Measurements from ENCODE around the gene ACOT12. TPM values are rescaled to one million over a fixed set of nuclear protein-coding genes. Genes with fewer than 3 reads are reported as not detected.

Gene ACOT12
- polyA plus RNA-seq: not detected

- Mint-ChIP-seq H3K27me3 (ENCODE audit: low read depth in 3 of 3) (peaks cover 9 to 37% (median 14%) of the 10 kb centered on the region in 3 donors), H3K4me3 (no peak within 1 kb of the TSS)
These were observed at the start of gene ACOT12 for GRCh38 chr5:81393783-81394718. TSS of gene ACOT12 (minus strand) at chr5:81394134. CDS start at chr5:81394114, 20 bp downstream.

DNA sequence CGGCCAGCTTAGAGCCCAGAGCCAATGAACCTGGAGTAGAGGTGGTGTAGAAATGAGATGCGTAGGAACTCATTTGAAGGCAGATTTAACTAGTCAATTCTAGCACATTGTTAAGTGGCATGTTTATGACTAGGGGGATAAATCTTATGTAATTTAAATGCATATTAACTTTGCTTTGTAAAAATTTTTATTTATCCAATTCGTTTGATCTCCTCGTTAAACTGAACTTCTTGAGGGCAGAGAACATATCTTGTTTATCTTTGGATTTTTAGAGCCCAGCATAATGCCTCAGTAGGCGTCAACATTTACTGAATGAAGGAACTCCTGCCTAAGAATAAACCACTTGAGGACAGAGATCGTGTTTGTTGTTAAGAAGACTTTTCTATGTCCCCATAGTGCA is 41.1 kb upstream of the ACOT12 start:
- Mint-ChIP-seq H3K9me3 (no peaks in the 10 kb centered on the region), H3K27me3 (ENCODE audit: low read depth in 3 of 3) (peaks cover 0 to 1% (median 0%) of the 10 kb centered on the region in 3 donors), H3K27ac (no peak overlapping the region), H3K4me3 (no peak overlapping the region), H3K36me3 (peaks cover 0 to 6% (median 0%) of the 10 kb centered on the region in 3 donors), H3K4me1 (no peaks in the 10 kb centered on the region)
- no peak for DNase-seq

More at GRCh38 chr5:81393783-81394718, at the start of gene ACOT12:
- no peaks in the 10 kb centered on the region for H3K36me3 Mint-ChIP-seq
- peaks cover 0 to 4% of the 10 kb centered on the region in 2 donors for H3K4me1 Mint-ChIP-seq
- H3K9me3 Mint-ChIP-seq: peaks cover 0 to 6% (median 0%) of the 10 kb centered on the region in 6 donors
- no peak for DNase-seq
- H3K27ac Mint-ChIP-seq: no peak within 1 kb of the TSS

DNA sequence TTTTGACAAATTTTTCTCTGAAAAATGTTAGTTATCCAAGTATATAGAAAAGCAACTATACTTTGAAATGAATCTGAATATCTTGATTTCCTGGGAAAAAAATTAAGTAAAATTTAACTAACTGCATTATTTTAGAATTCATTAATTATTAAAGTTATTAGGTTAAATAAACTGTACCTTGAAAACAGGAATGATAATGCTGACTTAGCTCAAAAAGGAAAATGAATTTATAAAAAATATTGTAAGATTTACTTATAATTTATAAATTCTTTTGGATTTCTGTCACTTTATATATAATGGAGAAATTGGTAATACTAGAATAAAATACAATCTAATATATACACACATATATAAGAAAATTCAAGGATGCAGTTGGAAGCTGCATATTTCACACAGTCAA is 36.1 kb upstream of the ACOT12 start:
- Mint-ChIP-seq H3K4me1 (peaks cover 2 to 5% of the 10 kb centered on the region in 2 donors), H3K27me3 (ENCODE audit: low read depth in 3 of 3) (peaks cover 0 to 3% (median 0%) of the 10 kb centered on the region in 3 donors), H3K36me3 (peaks cover 0 to 6% (median 0%) of the 10 kb centered on the region in 3 donors), H3K27ac (no peak overlapping the region), H3K4me3 (no peak overlapping the region), H3K9me3 (no peaks in the 10 kb centered on the region)
- DNase-seq: no peak

DNA sequence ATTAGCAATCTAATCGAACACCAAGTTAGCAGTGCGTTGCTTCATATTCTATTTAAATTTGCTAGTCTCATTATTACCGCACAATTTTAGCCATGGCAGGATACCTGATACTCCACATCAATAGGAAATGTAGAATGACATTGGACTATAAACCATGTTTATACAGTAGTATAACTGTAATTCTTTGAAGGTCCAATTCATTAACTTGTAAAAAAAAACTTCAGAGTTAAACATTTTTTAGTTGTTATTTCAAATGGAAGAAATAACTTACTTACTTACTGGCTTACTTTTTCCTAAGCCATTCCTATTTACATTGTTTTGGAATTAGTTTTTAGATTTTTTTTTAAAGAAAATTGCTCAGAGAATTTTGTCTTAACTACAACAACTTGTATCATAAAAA is 35.4 kb upstream of the ACOT12 start:
- Mint-ChIP-seq H3K4me1 (peaks cover 2 to 5% of the 10 kb centered on the region in 2 donors), H3K27ac (no peak overlapping the region), H3K9me3 (no peaks in the 10 kb centered on the region), H3K36me3 (peaks cover 0 to 6% (median 0%) of the 10 kb centered on the region in 3 donors), H3K27me3 (ENCODE audit: low read depth in 3 of 3) (peaks cover 0 to 1% (median 0%) of the 10 kb centered on the region in 3 donors), H3K4me3 (no peak overlapping the region)
- no peak for DNase-seq

DNA sequence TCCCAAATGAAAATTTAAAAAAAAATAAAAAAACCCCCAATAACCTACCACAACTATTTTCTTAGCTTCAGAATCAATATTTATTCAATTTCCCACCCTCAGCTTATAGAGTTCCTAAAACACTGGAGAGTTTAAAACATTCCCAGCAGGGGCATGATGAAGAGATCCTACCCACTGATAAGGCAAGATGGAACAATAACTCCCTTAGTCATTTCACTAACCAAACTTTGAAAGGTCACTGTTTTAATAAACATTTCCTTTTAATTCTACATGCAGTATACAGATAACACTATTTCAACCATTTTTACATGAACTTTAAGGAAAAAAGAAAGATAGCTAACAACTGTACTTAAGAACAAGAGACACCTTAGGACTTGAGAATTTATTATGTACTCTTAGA is 34.9 kb upstream of the ACOT12 start:
- Mint-ChIP-seq H3K4me1 (peaks cover 2 to 5% of the 10 kb centered on the region in 2 donors), H3K27me3 (ENCODE audit: low read depth in 3 of 3) (peaks cover 0 to 1% (median 0%) of the 10 kb centered on the region in 3 donors), H3K4me3 (no peak overlapping the region), H3K9me3 (no peaks in the 10 kb centered on the region), H3K27ac (no peak overlapping the region), H3K36me3 (peaks cover 0 to 6% (median 0%) of the 10 kb centered on the region in 3 donors)
- no peak for DNase-seq

DNA sequence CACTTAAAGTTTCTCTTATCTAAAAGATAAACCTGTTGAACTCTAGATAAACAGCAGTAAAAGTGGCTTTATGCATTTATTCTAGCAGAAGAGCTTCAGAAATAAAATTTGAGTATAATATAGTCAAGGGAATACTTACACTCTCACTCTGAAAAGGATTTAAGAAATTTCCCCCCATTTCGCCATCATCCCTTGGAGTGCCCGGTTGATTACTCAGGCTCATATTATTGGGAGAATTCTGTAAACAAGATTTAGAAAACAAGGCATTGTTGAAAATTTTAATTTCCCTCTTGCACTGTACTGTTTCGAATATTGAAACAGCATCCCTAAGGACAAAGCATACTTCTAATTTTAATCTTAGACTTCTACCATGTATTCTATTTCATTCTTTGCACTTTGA is 34.5 kb upstream of the ACOT12 start:
- no peak for DNase-seq
- peaks cover 0 to 6% (median 0%) of the 10 kb centered on the region in 3 donors for H3K36me3 Mint-ChIP-seq
- H3K9me3 Mint-ChIP-seq: no peaks in the 10 kb centered on the region
- H3K27me3 Mint-ChIP-seq (ENCODE audit: low read depth in 3 of 3): peaks cover 0 to 1% (median 0%) of the 10 kb centered on the region in 3 donors
- no peak overlapping the region for H3K4me3 Mint-ChIP-seq
- no peak overlapping the region for H3K27ac Mint-ChIP-seq
- peaks cover 2 to 5% of the 10 kb centered on the region in 2 donors for H3K4me1 Mint-ChIP-seq

DNA sequence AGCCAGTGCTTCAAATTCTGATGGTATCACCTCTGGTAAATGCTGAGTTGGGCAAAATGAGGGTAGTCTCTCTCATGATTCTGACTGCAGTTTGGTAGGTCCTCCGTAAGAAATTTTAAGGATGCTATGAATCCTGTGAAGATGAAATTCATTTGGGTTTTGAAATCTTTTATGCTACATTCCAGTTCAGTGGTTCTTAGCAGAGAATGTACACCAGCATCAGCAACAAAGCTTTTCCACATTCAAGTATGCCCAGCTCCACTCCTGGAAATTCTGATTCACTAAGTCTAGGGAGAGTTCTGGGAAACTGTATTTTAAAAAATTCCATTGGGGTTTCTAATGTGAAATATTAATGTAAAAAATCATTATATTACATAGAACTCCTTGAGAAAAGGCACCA is 33.6 kb upstream of the ACOT12 start:
- no peaks in the 10 kb centered on the region for H3K9me3 Mint-ChIP-seq
- no peak for DNase-seq
- H3K36me3 Mint-ChIP-seq: peaks cover 0 to 6% (median 0%) of the 10 kb centered on the region in 3 donors
- H3K27me3 Mint-ChIP-seq (ENCODE audit: low read depth in 3 of 3): peaks cover 0 to 1% (median 0%) of the 10 kb centered on the region in 3 donors
- no peak overlapping the region for H3K4me3 Mint-ChIP-seq
- no peak overlapping the region for H3K27ac Mint-ChIP-seq
- peaks cover 2 to 5% of the 10 kb centered on the region in 2 donors for H3K4me1 Mint-ChIP-seq

DNA sequence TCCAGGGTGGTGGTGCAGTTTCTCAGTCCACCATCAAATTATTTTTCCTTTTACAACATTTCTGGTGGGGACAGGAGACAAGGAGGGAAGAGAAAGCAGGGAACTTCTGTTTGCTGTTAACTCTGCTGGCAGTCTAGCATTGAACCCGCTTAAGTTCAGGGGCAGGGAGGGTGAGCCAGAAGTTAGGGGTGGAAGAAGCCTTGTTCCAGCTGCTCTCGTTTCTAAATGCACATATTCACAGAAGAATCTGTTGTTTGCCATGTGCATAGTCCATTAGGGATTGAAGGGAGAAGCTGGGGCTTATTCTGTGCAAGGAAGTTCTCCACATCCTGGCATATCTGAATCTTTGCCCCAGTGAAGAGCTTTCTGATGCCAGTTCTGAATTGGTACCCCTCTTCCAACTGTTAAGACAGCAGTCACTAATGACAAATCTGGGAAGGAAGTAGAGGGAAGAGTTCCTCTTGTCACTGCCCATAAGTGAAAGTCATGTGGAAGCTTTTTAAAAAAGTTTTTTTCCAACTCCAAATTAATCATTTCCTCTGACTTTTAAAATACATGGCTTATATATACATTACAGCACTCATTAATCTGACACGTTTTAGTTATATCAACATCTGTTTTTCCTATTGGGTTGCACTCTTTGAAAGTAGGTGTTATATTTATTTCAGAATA is 32.6 kb upstream of the ACOT12 start:
- peaks cover 0 to 1% (median 0%) of the 10 kb centered on the region in 3 donors for H3K27me3 Mint-ChIP-seq (ENCODE audit: low read depth in 3 of 3)
- H3K36me3 Mint-ChIP-seq: peaks cover 0 to 6% (median 0%) of the 10 kb centered on the region in 3 donors
- H3K27ac Mint-ChIP-seq: no peak overlapping the region
- H3K4me1 Mint-ChIP-seq: peaks cover 2 to 5% of the 10 kb centered on the region in 2 donors
- H3K9me3 Mint-ChIP-seq: no peaks in the 10 kb centered on the region
- H3K4me3 Mint-ChIP-seq: no peak overlapping the region
- no peak for DNase-seq

DNA sequence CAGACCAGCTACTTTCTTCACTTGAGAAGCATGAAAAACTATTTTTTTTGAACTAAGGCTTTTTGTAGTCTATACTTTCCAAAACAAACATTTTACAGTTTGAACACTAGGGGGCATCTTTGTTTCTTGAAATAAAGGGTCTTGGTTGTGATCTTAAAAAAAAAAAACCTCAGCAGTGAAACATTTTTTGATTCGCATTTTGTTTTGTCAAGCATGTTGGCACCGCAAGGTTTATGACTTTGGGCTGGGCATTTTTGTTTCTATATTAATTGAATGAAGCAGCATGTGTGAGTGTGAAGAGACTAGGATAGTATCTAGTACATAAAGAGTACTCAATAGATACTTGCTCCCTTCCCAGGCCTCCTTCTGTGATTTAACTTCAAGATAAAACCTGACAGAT is 31.6 kb upstream of the ACOT12 start:
- no peak overlapping the region for H3K27ac Mint-ChIP-seq
- H3K27me3 Mint-ChIP-seq (ENCODE audit: low read depth in 3 of 3): peaks cover 0 to 1% (median 0%) of the 10 kb centered on the region in 3 donors
- peaks cover 0 to 2% (median 0%) of the 10 kb centered on the region in 3 donors for H3K36me3 Mint-ChIP-seq
- DNase-seq: peak; percentile 28 to 45 (median 43)
- H3K4me1 Mint-ChIP-seq: peaks cover 2 to 5% of the 10 kb centered on the region in 2 donors
- no peak overlapping the region for H3K4me3 Mint-ChIP-seq
- no peaks in the 10 kb centered on the region for H3K9me3 Mint-ChIP-seq

GRCh38 chr5:81424728-81425127 is 30.8 kb upstream of the ACOT12 start:
- Mint-ChIP-seq H3K27ac (no peak overlapping the region), H3K36me3 (no peaks in the 10 kb centered on the region), H3K4me1 (peaks cover 2 to 5% of the 10 kb centered on the region in 2 donors), H3K4me3 (no peak overlapping the region), H3K9me3 (no peaks in the 10 kb centered on the region), H3K27me3 (ENCODE audit: low read depth in 3 of 3) (peaks cover 0 to 1% (median 0%) of the 10 kb centered on the region in 3 donors)
- no peak for DNase-seq

- Mint-ChIP-seq H3K9me3 (no peaks in the 10 kb centered on the region), H3K4me3 (no peak overlapping the region), H3K4me1 (peaks cover 2 to 5% of the 10 kb centered on the region in 2 donors), H3K27me3 (ENCODE audit: low read depth in 3 of 3) (no peaks in the 10 kb centered on the region), H3K36me3 (no peaks in the 10 kb centered on the region), H3K27ac (no peak overlapping the region)
- no peak for DNase-seq
These were observed 28.7 kb upstream of the ACOT12 start for GRCh38 chr5:81422671-81423070.

- Mint-ChIP-seq H3K4me1 (no peaks in the 10 kb centered on the region), H3K4me3 (no peak overlapping the region), H3K9me3 (no peaks in the 10 kb centered on the region), H3K36me3 (peaks cover 0 to 3% (median 0%) of the 10 kb centered on the region in 3 donors), H3K27me3 (ENCODE audit: low read depth in 3 of 3) (no peaks in the 10 kb centered on the region), H3K27ac (no peak overlapping the region)
- no peak for DNase-seq
These were observed 26.2 kb upstream of the ACOT12 start for GRCh38 chr5:81420039-81420667.

GRCh38 chr5:81418606-81419005 is 24.7 kb upstream of the ACOT12 start:
- H3K4me3 Mint-ChIP-seq: no peak overlapping the region
- H3K9me3 Mint-ChIP-seq: no peaks in the 10 kb centered on the region
- H3K27me3 Mint-ChIP-seq (ENCODE audit: low read depth in 3 of 3): no peaks in the 10 kb centered on the region
- no peak for DNase-seq
- H3K27ac Mint-ChIP-seq: no peak overlapping the region
- H3K36me3 Mint-ChIP-seq: peaks cover 0 to 3% (median 0%) of the 10 kb centered on the region in 3 donors
- H3K4me1 Mint-ChIP-seq: no peaks in the 10 kb centered on the region

All from immature natural killer cell (primary cell).